ENCODE results near the gene TRHDE. TPM values are rescaled to one million over a fixed set of nuclear protein-coding genes. Genes with fewer than 3 reads are reported as not detected.
"Not testable (repeated sequence)": the region's sequence is repeated elsewhere in the genome, so short reads cannot be mapped to it uniquely, and the experiment has no call there.

The TRHDE gene
- total RNA-seq, 2 donors from 2014 or later: 0.02 TPM; not detected in 1

DNA sequence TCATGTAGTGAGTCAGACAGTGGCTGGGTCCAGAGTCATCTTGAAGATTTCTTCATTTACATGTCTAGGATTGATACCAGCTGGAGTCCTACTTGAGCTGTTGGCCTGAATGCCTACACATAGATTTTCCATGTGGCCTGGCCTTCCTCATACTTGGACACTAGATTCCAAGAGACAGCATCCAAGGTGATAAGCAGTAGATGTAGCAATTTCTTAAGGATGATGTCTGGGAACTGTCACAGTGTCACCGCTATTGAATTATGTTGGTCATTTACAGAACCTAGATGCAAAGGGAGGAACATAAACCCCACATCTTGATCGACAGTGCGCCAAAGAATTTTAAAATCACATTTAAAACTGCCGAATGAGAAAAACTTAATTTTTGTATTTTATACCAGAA is 412.3 kb downstream of the TRHDE start:
- no peak for ATAC-seq
- DNase-seq (ENCODE audit: low spot score): no peak
- H3K27me3 Mint-ChIP-seq: no peaks in the 10 kb centered on the region
- no peak overlapping the region for H3K27ac Mint-ChIP-seq
- H3K36me3 Mint-ChIP-seq: no peaks in the 10 kb centered on the region
- peaks cover 14% of the 10 kb centered on the region for H3K9me3 Mint-ChIP-seq
- no peak overlapping the region for H3K4me3 Mint-ChIP-seq
- no peaks in the 10 kb centered on the region for H3K4me1 Mint-ChIP-seq (ENCODE audit: low read depth in 2 of 2)

- no peak overlapping the region for H3K4me3 Mint-ChIP-seq
- DNase-seq (ENCODE audit: low spot score): no peak
- H3K27ac Mint-ChIP-seq: no peak overlapping the region
- no peaks in the 10 kb centered on the region for H3K36me3 Mint-ChIP-seq
- H3K27me3 Mint-ChIP-seq: no peaks in the 10 kb centered on the region
- no peaks in the 10 kb centered on the region for H3K4me1 Mint-ChIP-seq (ENCODE audit: low read depth in 2 of 2)
- ATAC-seq: no peak
- H3K9me3 Mint-ChIP-seq: peaks cover 10% of the 10 kb centered on the region
Measured at GRCh38 chr12:72692338-72692737, 420.2 kb downstream of the TRHDE start.

- ATAC-seq (no peak), DNase-seq (ENCODE audit: low spot score) (no peak)
- H3K27ac Mint-ChIP-seq: no peak overlapping the region
Measured at GRCh38 chr12:72694193-72694592, 422.0 kb downstream of the TRHDE start.

DNA sequence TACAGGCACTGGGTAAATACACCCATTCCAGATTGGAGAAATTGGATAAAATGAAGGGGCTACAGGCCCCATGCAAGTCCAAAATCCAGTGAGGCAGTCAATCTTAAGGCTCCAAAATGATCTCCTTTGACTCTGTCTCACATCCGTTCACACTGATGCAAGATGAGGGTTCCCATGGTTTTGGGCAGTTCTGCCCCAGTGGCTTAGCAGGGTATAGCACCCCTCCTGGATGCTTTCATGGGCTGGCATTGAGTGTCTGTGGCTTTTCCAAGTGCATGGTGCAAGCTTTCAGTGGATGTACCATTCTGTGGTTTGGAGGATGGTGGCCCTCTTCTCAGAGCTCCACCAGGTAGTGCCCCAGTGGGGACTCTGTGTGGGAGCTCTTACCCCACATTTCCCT is 427.2 kb downstream of the TRHDE start:
- no peak overlapping the region for H3K4me3 Mint-ChIP-seq

More at GRCh38 chr12:72694193-72694592, 422.0 kb downstream of the TRHDE start:
- H3K4me3 Mint-ChIP-seq: no peak overlapping the region
- H3K4me1 Mint-ChIP-seq (ENCODE audit: low read depth in 2 of 2): no peaks in the 10 kb centered on the region
- H3K36me3 Mint-ChIP-seq: no peaks in the 10 kb centered on the region
- H3K27me3 Mint-ChIP-seq: no peaks in the 10 kb centered on the region
- H3K9me3 Mint-ChIP-seq: peaks cover 3% of the 10 kb centered on the region

GRCh38 chr12:72712025-72712424 is 439.9 kb downstream of the TRHDE start:
- not testable (repeated sequence) for H3K27me3 Mint-ChIP-seq; ATAC-seq; H3K36me3 Mint-ChIP-seq; H3K27ac Mint-ChIP-seq; DNase-seq (ENCODE audit: low spot score); H3K4me1 Mint-ChIP-seq (ENCODE audit: low read depth in 2 of 2); H3K4me3 Mint-ChIP-seq; H3K9me3 Mint-ChIP-seq

More for the DNA sequence above, 427.2 kb downstream of the TRHDE start:
- DNase-seq (ENCODE audit: low spot score) (no peak), ATAC-seq (no peak)
- Mint-ChIP-seq H3K4me1 (ENCODE audit: low read depth in 2 of 2) (no peaks in the 10 kb centered on the region), H3K27ac (no peak overlapping the region), H3K9me3 (peaks cover 9% of the 10 kb centered on the region), H3K27me3 (no peaks in the 10 kb centered on the region), H3K36me3 (no peaks in the 10 kb centered on the region)

DNA sequence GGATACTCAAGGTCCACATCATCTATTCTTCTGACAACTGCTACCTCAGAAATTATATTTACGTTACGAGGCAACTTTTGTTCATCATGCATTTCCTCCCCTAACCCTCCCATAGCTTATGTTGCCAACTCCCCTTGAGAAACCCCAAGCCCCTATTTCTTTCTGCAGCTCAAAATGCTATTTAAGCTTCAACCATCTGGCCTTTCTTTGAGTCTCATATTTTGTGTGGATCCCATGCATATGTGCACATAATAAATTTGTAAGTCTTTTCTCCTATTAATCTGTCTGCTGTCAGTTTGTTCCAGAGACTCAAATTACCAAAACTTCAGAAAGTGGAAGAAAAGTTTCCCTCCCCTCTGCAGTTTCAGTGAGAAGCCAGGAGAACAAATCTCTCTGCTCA is 444.1 kb downstream of the TRHDE start:
- DNase-seq (ENCODE audit: low spot score) (no peak), ATAC-seq (no peak)
- H3K4me3 Mint-ChIP-seq: no peak overlapping the region
- no peak overlapping the region for H3K27ac Mint-ChIP-seq
- H3K36me3 Mint-ChIP-seq: no peaks in the 10 kb centered on the region
- no peaks in the 10 kb centered on the region for H3K27me3 Mint-ChIP-seq
- H3K4me1 Mint-ChIP-seq (ENCODE audit: low read depth in 2 of 2): no peaks in the 10 kb centered on the region
- peaks cover 6% of the 10 kb centered on the region for H3K9me3 Mint-ChIP-seq

DNA sequence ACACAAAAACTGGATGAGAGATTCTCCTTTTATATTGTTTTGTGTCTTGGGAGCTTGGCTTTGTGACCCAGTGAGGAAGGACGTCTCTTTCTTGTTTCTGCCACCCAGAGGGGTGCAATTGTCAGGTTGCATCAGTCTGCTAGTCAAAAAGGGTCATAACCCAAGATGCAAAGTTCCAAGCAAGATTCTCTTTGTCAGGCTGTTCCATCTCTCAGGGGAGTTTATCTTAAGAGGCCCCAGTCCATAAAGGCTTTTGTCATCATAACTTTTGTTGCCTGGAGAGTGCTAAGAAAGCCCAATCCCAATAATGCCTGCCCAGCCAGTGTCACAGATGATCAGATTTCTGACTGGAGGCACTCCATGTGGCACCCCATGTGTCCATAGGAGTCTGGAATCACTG is 444.9 kb downstream of the TRHDE start:
- no peak overlapping the region for H3K4me3 Mint-ChIP-seq
- peaks cover 6% of the 10 kb centered on the region for H3K9me3 Mint-ChIP-seq
- H3K27me3 Mint-ChIP-seq: no peaks in the 10 kb centered on the region
- H3K36me3 Mint-ChIP-seq: no peaks in the 10 kb centered on the region
- DNase-seq (ENCODE audit: low spot score): no peak
- H3K27ac Mint-ChIP-seq: no peak overlapping the region
- no peak for ATAC-seq
- H3K4me1 Mint-ChIP-seq (ENCODE audit: low read depth in 2 of 2): no peaks in the 10 kb centered on the region

Measured in natural killer cell treated with Interleukin-12 subunit alpha and Interleukin-12 subunit beta and Interleukin-15 and Interleukin-18, amount 100 ng/mL, for 72 hours (primary cell).